ENCODE measurements around the gene RNF181.
"Not testable (repeated sequence)": the region's sequence is repeated elsewhere in the genome, so short reads cannot be mapped to it uniquely, and the experiment has no call there.

The RNF181 gene

DNA sequence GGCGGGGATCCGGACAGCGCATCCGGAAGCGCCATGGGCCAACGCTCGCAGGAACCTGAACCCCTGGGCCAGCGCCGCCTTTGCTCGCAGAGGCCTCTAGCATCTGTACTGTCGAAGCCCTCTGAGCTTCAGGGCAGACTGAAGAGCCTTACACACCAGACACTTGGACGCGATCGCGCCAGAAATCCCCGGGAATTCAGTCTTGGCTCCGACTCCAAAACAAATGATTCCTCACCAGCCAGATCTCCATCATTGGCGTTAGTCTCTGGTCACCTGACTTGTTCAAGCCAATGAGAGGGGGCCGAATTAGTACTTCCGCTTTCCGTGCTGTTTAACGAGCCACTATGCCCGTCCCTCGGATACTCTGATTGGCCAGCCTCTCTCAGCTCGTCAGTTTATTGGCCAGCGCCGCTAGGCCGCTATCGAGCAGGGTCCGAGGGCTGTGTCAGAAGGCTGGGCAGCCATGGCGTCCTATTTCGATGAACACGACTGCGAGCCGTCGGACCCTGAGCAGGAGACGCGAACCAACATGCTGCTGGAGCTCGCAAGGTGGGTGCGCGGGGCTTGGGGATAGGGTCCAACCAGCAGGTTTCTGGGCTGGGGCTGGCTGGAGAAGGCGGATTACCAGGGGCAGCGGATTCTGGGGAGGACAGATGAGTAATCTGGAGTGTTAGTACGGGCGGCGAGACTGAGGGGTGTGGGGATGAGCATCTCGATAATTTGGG, at the start of gene RNF181:
Gene RNF181, plus strand, starts transcription at position 445 of the 725 bp plus-strand sequence. Its CDS starts 19 bp downstream, at position 464.
- peak; percentile 97 for DNase-seq

DNA sequence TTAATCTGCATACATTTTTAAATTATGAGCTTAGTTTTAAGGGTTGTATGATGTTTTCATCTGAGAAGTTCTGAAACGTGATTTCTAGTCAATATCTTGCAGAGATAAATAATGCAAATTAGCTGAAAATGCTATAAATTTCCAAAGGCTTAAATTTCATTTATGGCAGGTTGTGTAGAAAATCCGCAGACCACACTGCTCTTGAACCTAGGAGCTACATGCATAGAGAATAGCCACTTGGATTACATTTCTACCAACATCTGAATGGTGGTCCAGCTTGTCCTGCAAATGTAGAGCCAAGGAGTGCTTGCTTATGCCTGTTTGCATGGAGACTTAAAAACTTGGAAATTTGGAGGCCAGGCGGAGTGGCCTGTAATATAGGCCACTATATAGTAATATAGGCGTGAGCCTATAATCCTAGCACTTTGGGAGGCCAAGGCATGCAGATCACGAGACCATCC, 49.7 kb upstream of the RNF181 start:
- no peak for DNase-seq

DNA sequence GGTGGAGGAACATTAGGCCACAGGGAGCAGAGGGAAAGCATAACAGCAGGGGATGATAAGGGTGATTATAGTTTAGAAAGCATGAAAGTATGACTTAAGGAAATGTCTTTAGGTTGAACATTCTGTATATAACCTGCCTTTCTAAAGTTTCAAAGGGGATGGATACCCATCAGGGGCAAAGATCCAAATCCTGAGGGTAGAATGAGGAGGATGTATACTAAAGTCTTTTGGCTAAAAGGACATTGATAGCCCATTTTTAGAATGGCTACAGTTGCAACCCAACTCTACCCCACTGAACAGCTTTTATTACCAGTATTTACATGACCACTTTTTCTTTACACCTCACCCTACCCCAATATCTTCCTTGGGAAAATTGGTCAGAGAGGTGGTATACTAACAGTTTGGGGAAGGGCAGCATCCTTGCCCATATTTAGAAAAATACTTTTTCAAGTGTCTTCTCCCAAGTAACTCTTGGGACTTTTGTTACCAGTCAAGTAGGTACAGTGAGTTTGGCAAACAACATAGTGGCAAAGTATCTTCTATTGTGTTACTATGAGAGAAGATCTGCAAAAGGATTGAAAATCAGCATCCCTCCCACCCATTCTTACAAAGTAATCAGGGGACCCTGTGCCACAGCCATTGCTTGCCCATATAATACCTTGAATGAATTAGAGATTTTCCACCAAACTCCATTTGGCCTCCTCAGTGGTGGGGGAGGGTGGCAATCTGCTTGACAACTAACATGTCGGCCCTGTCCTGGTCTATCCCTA, 48.3 kb upstream of the RNF181 start:
- no peak for DNase-seq

GRCh38 chr2:85547859-85548607, 47.5 kb upstream of the RNF181 start:
- no peak for DNase-seq

DNA sequence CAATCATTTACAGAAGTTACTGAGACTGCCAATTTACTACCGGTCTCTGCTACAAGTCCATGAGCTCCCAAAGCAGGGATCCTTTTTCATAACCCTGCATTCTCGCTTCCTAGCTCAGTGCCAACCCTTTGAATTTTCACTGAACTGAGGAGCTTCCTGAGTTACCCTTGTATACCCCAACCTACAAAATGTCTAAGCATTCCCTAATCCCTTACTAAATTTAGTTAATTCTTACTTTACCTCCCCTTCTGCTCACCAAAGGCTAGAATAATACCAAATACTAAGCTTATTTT, 47.0 kb upstream of the RNF181 start:
- DNase-seq, result no peak

DNA sequence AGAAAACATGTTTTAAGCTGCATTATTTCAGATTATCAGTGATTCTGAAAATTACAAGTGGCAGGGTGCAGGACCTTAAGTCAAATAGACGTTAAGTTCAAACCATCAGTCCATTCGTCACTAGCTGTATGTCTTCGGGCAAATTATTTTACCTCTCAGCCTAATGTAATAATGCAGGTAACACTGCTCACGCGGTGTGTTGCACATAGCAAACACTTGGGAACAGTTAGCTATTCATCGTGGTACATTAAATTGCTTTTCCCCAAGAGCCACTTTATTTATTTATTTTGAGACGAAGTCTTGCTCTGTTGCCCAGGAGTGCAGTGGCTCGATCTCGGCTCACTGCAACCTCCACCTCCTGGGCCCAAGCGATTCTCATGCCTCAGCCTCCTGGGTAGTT, 46.5 kb upstream of the RNF181 start:
- no peak for DNase-seq

DNA sequence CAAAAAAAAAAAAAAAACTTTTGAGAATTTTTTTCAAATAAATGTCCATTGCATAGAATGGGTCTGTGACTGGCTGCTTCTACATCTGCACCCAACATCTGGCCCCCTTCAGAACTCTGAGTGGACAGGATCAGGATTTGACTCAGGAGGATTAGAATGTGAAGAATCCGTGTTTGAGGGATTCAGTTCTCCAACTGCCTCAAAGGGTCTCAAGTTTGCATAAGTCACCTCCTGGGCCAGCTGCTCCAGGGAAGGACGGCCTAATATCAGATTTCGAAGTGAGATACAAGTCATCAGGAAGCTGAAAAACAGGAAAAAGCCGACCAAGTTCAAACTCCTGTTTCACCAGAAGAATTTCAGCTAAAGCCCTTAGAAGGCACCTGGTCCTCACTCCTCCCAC, 45.7 kb upstream of the RNF181 start:
- no peak for DNase-seq

GRCh38 chr2:85550486-85550885, 45.1 kb upstream of the RNF181 start:
- DNase-seq, result no peak

GRCh38 chr2:85551698-85552678, 43.6 kb upstream of the RNF181 start:
- DNase-seq, result peak; percentile 68

GRCh38 chr2:85553184-85553583, 42.4 kb upstream of the RNF181 start:
- no peak for DNase-seq

- no peak for DNase-seq
These were observed 40.4 kb upstream of the RNF181 start for GRCh38 chr2:85554980-85555612.

GRCh38 chr2:85557130-85557529, 38.4 kb upstream of the RNF181 start:
- no peak for DNase-seq

- DNase-seq, result no peak
These were observed 37.4 kb upstream of the RNF181 start for GRCh38 chr2:85558160-85558559.

DNA sequence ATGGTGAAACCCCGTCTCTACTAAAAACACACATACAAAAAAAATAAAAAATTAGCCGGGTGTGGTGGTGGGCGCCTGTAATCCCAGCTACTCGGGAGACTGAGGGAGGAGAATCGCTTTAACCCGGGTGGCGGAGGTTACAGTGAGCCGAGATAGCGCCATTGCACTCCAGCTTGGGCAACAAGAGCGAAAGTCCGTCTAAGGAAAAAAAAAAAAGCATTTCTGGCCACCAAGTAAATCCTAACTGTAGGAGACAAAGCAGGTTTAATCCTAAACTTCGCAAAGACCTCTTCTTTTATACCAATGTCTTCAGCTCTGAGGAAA, 35.2 kb upstream of the RNF181 start:
- DNase-seq, result not testable (repeated sequence)

DNA sequence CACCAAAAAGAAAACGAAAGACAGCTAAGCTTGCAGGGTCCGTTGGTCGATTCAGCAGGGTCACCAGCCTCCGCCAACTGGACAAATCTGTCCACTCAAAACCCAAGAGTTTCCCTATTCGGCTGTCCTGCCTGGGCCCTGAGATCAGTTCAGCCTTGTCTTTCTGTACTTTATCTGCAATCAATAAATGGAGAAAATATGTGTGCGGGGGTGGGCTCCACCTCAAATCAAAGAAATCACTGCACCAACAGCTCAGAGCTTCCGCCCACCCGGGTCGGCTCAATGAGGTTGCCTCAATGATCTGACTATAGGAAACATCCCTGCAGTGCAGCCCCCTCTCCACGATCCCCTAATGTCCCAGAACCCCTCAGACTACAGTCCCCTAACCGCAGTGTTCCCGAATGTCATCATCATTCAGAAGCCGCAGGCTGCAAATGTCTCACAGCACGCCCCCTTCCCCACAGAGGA, 34.7 kb upstream of the RNF181 start:
- no peak for DNase-seq

DNA sequence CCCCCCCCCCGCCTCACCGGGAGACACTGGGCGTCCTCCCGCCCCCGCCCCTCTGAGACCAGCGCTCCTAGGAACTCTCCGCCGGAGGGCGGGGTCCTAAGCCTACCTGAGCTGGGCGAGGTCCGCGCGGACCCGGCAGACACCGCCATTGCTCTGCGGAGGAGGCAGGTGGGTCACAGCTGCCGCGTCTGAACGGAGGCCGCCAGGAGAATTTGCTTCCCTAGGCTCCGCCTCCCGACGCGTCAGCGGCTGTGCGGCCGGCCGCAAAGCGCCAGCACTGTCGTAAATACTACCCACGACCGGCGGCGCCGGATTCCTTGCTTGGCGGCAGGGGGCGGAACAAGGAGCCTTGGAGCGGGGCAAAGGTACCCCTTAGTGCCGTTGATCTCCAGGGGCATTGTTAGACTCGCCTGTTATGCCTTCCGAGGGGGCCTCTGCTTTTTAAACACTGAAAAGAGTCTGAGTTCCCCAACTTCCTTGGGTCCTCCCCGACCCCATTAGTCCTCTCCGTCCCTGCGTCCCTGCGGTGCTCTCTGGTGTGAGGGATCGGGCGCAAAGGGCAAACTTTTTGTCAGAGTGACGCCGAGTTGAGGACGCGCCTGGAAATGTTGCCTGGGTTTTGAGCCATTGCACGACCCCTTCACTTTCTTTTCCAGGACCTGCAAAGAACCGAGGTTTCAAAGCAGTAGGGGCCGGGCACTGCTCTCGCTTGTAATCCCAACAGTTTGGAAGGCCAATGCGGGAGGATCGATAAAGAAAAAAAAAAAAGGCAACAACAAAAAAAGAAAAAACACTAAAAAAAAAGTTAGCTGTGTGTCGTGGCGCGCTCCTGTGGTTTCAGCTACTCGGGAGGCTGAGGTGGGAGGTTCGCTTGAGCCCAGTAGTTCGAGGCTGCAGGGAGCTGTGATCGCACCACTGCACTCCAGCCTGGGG, 34.0 kb upstream of the RNF181 start, which contains the start of gene GGCX:
Gene GGCX, minus strand, starts transcription at position 214 of the 933 bp plus-strand sequence. Its CDS starts 65 bp downstream, at position 149.
- peak; percentile 94 for DNase-seq

- DNase-seq, result no peak
These were observed 31.4 kb upstream of the RNF181 start for GRCh38 chr2:85564144-85564563.

DNA sequence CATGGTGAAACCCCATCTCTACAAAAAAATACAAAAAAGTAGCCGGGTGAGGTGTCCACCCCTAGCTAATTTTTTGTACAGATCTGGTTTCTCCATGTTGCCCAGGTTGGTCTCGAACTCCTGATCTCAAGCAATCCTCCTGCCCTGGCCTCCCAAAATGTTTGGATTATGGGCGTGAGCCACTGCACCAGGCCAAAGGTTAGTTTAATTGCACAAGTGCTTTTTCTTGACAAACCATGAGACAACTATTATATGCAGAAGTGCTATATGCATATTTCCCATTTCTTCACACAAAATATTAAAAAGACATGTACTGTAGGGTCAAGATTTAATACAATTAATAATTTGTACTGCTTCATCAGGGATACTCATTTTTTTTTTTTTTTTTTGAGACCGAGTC, 29.3 kb upstream of the RNF181 start:
- DNase-seq, result no peak

GRCh38 chr2:85575739-85576138, 19.8 kb upstream of the RNF181 start:
- no peak for DNase-seq

DNA sequence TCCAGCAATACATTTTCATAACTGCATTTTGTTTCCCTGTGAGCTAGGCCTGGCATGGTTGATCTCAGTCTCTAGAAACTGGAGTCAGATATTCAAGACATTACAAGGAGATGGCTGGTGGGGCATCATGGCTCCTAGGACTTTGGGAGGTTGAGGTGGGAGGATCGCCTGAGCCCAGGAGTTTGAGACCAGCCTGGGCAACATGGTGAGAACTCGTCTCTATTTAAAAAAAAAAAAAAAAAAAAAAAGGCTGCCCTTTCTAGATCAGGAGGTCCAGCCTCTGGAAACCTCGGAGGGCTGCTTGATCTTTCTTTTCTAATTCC, 18.5 kb upstream of the RNF181 start:
- DNase-seq, result no peak

All from NCI-H774 (cell line).